GM12801 (cell line): ENCODE results near the gene TTC23.

ENCODE experiments used
- TF ChIP-seq, protein P1 (sequence below): IDR thresholded peaks from one replicate; pipeline ENCODE4 v1.5.1; 2011; ENCODE audit warnings: control low read depth; ENCODE audit not compliant: insufficient read length; ENCODE audit errors: extremely low read depth

TTC23 gene, protein sequence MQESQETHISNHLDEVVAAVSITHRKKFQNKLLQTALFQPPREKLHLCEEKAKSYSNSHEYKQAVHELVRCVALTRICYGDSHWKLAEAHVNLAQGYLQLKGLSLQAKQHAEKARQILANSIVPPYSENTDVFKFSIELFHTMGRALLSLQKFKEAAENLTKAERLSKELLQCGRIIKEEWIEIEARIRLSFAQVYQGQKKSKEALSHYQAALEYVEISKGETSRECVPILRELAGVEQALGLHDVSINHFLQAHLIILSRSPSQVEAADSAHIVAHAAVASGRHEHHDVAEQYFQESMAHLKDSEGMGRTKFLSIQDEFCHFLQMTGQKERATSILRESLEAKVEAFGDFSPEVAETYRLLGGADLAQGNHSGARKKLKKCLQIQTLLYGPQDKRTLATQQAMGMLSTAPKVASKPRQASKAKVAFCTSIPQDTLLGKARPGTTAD

DNA sequence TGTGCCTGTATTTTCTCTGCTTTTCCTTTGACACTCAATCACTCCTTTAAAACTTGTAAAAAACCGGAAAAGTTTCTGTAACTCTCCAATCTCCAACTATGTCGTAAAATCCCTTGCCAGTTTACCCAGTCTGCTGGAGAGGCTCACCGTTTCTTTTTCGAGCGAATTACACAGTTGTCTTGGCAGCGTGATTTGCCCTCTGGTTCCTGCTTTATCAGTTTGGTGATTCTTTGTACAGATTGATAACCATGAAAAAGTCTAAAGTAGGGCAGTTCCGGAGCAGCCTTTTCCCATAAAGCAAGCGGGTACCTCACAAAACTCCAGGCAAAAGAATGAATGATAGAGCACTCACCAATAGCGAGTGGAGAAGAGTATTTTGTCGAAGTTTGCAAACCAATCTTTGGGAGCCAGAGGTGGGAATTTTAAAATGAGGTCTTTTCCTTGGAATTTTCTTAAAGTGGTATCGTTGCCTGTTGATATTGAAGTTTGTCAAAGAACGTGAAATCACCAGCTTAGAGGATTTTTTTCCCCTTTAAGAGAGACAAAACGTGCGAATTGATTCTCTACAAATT lies at the start of gene TTC23:
TTC23 (minus strand) TSS at position 312 of the 572 bp plus-strand sequence. CDS start 20,869 bp downstream, outside the sequence.
- TF ChIP-seq, protein P1, sequence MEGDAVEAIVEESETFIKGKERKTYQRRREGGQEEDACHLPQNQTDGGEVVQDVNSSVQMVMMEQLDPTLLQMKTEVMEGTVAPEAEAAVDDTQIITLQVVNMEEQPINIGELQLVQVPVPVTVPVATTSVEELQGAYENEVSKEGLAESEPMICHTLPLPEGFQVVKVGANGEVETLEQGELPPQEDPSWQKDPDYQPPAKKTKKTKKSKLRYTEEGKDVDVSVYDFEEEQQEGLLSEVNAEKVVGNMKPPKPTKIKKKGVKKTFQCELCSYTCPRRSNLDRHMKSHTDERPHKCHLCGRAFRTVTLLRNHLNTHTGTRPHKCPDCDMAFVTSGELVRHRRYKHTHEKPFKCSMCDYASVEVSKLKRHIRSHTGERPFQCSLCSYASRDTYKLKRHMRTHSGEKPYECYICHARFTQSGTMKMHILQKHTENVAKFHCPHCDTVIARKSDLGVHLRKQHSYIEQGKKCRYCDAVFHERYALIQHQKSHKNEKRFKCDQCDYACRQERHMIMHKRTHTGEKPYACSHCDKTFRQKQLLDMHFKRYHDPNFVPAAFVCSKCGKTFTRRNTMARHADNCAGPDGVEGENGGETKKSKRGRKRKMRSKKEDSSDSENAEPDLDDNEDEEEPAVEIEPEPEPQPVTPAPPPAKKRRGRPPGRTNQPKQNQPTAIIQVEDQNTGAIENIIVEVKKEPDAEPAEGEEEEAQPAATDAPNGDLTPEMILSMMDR = no peak

GRCh38 chr15:99296386-99296785 lies 47.0 kb upstream of the TTC23 start:
- TF ChIP-seq, protein P1 = no peak

- TF ChIP-seq, protein P1 = no peak
Measured at GRCh38 chr15:99295840-99296239, 46.5 kb upstream of the TTC23 start.

GRCh38 chr15:99291643-99292042 lies 42.3 kb upstream of the TTC23 start:
- TF ChIP-seq, protein P1 = no peak

DNA sequence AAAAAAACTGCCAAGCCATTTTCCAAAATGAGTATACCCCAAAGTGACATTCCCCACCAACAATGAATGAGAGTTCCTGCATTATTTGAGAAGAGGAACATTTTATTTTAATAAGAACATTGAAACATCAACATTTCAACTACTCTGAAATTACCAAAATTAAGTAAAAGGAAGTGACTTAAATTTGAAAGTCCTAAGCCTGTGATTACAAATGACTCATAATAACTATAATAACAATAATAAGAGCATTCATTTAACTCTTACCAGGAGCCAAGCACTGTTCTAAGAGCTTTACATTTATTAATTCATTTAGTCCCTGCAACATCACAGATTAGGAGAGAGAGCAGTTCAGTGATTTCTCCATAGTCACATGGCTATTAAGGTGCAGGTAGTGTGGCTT lies 34.3 kb upstream of the TTC23 start:
- TF ChIP-seq, protein P1 = no peak

DNA sequence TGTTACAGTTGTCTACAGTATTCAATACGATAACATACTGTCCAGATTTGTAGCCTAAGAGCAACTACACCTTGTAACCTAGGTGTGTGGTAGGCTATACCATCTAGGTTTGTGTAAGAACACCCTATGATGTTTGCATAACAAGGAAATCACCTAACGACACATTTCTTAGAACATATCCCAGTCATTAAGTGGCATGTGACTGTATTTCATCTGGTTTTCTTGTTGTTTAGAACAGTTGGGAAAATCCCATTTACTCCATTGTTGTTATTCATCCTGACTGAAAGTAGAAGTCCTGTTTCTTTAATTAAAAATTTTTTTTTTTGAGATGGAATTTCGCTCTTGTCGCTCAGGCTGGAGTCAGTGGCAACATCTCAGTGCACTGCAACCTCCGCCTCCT lies 33.2 kb upstream of the TTC23 start:
- TF ChIP-seq, protein P1 = no peak

GRCh38 chr15:99282121-99282520 lies 32.7 kb upstream of the TTC23 start:
- TF ChIP-seq, protein P1 = no peak
